ENCODE results near the gene CNP.
"Not testable (repeated sequence)": the region's sequence is repeated elsewhere in the genome, so short reads cannot be mapped to it uniquely, and the experiment has no call there.

The CNP gene

DNA sequence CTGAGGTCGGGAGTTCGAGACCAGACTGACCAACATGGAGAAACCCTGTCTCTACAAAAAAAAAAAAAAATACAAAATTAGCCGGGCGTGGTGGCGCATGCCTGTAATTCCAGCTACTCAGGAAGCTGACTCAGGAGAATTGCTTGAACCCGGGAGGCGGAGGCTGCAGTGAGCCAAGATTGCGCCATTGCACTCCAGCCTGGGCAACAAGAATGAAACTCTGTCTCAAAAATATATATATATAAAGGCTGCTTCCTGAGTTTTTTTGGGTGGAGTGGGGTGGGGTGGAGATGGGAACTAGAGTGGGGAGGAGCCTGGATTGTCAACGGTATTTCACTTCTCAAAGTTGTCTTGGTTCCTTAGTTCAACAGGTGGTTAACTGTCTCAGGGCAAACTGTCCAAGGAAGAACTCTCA, 43.7 kb downstream of the CNP start:
- DNase-seq = peak; percentile 52 to 53

DNA sequence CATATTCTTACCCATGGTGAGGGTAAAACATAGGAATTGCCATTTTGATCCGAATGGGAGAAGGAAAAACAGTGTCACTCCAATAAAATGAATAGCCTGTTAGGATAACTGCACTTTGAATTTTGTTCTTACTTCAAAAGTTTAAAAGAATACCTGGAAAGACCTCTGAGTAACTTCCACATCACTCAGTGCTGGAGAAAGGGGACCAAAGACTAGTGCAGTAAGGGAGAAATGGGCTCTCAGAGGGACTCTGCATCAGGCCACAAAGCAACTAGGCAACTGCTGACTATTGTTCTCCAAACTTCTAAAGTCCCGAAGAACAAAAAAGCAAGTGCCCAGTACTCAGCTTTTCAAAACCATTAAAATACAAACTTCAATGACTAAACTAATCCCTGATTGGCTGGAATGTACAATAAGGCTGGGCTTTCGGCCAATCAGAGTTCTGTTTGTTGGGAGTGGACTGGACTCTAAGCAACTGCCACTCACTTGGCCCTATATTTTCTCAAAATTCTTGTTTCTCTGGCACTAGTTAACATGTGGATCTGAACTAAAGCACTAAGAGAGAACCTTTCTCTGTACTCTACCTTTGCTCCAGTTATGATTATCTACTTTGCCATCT, 44.4 kb downstream of the CNP start:
- DNase-seq = peak in 1 of 2 donors; percentile 74

DNA sequence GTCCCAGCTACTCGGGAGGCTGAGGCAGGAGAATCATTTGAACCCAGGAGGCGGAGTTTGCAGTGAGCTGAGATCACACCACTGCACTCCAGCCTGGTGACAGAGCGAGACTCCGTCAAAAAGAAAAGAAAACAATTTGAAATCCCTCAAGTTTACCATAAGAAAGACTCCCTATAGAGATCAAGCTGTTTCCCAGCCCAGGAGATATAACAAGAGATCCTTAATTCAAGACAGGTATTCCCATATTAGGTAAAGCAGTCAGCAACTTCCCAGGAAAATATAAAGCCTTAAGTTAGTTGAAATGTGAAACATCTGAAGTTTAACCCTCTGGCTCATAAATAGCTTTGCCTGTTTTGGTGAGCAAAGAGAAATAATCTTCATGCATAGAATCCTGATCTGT, 45.8 kb downstream of the CNP start:
- DNase-seq = not testable (repeated sequence)

DNA sequence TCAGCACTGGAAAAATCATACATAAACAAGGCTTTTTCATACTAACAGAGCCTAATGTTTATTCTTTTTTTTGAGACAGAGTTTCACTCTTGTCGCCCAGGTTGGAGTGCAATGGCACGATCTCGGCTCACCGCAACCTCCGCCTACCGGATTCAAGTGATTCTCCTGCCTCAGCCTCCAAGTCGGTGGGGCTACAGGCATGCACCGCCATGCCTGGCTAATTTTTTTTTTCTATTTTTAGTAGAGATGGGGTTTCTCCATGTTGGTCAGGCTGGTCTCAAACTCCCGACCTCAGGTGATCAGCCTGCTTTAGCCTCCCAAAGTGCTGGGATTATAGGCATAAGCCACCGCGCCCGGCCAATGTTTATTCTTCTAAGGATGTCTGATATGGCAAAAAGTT, 47.1 kb downstream of the CNP start:
- not testable (repeated sequence) for DNase-seq

DNA sequence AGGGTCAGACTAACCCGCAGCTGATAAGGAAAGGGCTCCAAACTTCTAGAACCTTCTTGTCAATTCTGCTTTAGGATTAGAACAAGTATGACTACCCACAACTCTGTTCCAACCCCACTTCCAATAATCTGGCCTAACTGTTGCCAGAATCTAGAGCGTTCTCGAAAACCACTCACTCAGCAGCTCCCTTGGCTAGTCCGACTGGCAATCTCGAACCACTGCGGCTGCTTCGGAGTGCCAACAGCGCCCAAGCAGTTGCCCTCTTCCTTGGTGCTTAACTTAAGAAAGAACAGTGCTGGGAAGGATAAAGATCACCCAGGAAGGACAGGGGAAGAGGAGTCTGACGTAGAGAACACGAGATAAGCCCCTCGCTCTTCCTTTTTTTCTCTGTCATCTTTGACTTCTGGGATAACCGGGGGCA, 49.8 kb downstream of the CNP start:
- DNase-seq = peak in 1 of 2 donors; percentile 38

DNA sequence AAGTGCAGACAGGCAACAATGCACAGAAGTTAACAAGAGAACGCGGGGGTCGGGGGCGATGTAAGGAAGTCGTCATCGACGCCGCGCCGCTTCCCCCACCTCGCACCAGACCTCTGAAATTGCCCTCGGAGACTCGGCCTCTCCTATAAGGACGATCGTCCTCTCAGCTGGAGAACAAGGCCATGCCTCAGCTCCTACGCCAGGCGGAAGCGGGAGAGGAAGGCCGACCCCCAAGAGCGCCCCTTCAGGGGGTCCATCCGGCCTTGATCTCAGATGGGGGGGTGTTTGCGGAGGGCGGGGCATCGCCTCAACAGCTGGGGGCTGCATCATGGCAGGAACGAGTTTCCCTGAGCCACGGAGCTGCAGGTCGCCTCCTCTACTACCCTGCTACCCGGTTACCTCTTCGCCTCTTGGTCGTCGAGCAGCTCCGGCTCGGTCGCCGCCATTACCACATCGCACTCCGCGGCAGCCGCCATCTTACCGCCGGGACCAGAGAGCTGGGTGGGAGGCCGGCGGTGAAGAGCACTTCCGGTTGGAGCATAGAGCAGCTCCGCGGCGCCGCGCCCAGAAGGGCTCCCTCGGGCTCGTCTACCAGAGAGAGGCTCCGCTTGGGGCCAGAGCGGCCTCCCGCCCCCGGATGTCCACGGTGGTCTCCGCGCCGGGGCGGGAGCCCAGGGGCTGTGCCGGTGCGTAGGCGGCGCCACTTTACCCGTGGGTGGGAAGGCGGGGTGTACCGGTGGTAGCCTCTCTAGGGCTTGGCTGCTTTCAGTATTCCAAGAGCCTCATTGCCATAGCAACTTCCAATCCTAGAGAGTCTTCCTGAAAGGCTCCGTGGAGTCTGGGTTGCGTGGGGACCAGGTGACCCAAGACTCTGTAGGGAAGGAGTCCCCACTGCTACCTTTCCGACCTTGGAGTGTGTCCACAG, 50.6 kb downstream of the CNP start, which contains the start of gene DNAJC7:
Gene DNAJC7 (minus strand): TSS at position 499 of the 925 bp plus-strand sequence. CDS start 23 bp downstream, at position 476.
- peak; percentile 83 to 88 for DNase-seq

DNA sequence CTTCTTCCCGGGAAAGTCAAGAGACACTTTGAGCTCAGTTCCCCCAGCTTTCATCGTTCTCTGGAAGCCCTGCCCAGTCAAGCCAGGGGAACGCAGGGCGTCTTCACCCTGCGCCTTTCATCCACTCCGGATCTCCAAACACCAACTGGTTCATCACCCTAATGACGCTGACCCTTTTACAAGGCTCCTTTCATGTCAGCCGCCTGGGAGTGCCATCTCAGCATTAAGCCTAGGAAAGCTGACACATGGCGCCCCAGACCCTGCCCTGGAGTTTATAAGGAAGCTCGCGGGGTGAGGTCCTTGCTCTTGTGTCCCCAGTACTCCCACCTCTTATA, 51.2 kb downstream of the CNP start:
- peak in 1 of 2 donors; percentile 32 for DNase-seq

DNA sequence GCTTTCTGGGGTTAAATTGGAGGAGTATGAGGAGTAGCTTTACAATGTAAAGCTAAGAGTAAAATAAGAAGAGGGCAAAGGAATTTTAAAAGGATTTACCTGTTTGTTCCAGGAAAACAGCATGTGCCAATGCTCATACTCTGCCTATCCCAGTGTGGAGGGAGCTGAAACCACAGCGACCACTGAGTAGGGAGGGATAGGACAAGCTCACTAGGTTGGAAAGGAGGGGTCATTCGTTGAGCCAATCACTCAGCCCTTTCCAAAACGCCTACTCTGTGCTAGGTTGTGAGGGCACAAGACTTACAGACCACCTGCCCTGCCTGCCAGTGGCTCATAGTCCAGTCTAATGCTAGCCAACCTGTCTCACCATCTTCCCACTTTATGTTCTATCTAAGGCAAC, 51.7 kb downstream of the CNP start:
- DNase-seq = no peak

DNA sequence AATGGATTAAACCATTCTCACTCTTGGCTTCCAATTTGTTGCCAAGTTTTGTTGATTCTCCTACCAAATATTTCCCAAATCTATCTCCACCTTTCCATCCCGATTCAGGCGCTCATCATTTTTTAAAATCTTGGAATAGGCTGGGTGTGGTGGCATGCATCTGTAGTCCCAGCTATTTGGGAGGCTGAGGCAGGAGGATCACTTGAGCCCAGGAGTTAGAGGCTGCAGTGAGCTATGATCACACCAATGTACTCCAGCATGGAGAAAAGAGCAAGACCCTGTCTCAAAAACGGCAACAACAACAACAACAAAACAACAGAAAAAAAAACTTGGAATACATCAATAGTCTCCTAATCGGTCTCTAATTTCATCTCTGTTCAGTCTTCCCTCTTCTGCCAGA, 52.4 kb downstream of the CNP start:
- DNase-seq = no peak

DNA sequence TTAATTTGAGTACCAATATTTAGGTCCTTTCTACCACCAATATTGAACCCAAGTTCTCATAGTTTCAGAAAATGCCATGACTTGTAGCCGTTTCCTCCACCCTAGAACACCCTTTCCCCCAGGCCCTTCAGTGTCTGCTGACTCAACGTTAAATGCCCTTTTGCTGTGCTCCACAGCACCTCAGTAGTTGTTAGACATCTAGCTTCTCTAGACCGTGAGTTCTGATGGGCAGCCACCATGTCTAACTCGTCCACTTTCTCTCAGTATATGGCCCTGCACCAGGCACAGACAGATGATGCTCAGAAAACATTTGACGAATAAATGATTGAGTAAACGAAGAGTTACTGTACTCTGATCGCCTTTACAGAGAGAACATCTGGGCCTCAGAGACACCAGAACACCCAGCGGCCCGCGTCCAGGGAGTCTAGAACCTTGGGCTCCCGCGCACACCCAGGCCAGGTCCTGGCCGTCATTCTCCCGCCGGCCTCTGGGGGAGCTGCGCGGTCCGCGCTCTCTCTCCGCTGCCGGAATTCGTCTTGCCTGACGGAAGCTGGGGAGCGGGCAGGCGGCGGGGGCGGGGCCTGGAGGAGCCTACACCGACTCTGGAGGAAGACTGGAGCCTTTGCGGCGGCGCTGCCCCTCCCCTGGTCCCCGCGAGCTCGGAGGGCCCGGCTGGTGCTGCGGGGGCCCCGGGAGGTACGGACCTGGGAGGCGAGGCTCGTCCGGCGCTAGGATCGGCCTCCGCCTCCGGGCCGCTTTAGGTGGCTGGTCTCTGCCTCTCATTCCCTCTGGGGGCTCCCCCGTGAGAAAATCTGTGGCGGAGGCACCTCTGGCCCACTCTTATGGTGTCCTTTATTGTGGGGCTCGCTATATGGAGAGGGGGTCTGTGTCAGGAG, 53.2 kb downstream of the CNP start, which contains the start of gene NKIRAS2:
Gene NKIRAS2 (plus strand): TSS at position 582 of the 896 bp plus-strand sequence. CDS start 1,488 bp downstream, outside the sequence.
- peak; percentile 89 to 96 for DNase-seq

DNA sequence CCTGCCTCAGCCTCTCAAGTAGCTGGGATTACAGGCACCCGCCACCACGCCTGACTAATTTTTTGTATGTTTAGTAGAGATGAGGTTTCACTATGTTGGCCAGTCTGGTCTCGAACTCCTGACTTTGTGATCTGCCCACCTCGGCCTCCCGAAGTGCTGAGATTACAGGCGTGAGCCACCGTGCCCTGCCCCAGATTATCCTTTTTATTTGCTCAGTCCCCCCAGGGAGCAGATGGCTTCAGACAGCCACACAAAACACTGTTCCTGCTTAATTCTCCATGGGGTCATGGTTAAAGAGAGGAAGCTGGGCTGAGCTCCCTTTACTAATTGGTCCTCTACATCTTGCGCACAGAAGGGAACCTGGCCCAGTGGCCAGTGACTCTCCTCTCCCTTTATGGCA, 54.2 kb downstream of the CNP start:
- DNase-seq = not testable (repeated sequence)

DNA sequence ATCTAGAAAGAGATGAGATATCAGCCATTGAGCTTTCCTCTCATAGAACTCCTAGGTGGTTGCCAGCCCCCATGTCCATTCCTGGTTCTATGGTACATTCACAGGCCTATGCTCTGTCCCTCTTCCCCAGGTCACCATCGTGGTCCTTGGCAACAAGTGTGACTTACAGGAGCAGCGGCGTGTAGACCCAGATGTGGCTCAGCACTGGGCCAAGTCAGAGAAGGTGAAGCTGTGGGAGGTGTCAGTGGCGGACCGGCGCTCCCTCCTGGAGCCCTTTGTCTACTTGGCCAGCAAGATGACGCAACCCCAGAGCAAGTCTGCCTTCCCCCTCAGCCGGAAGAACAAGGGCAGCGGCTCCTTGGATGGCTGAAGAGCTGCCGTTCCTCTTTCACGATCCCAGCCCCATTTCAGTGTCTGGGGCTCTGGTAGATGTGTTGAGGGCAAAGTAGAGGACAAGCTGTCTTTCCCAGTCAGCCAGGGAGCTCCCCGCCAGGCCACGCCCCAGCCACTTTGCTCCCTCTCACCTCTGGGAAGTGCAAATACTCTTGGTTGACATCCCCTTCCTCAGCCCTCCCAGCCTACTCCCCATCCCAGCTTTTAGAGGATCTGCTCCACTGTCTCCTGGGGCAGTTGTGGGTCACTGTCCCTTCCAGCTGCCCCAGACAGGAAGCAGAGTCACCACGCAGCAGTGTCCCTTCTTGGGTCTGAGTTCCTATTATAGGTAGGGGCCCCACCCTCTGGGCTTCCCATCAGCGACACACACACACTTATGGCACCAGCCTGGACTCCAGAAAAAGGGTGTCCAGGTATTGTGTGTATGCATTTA, 57.1 kb downstream of the CNP start:
- peak; percentile 72 to 80 for DNase-seq

DNA sequence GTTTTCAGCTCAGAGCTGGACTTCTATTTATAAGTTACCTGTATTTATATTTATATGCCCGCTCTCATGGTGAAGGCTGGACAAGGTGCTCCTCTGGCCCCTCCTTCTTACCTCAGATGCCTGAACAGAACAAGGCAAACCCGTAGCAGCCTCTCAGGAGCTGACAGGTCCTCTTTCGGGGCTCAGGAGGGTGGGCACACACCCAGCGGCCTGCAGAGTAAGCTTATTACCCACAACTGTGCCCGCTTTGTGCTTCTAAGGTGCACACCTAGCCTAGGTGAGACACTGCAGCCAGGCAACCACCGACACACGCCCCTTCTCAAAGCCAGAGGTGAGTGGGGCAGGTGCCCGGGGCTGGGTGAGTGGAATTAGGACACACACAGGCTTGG, 58.6 kb downstream of the CNP start:
- DNase-seq = no peak

DNA sequence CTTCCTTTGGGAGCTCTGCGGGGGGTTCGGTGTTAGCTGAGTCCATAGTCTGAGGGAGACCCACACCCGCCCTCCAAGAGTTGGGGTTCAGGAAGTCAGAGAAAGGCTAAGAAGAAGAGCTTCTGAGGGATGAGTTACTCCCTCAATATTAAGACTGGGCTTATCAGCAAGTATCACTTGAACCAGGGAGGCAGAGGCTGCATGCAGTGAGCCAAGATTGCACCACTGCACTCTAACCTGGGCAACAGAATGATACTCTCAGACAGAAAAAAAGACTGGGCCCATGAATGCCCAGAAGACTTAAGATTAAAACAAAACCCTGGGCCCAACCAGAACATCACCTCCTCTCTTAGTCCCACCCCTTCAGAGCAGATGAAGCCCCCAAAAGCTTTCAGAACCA, 59.3 kb downstream of the CNP start:
- no peak for DNase-seq

DNA sequence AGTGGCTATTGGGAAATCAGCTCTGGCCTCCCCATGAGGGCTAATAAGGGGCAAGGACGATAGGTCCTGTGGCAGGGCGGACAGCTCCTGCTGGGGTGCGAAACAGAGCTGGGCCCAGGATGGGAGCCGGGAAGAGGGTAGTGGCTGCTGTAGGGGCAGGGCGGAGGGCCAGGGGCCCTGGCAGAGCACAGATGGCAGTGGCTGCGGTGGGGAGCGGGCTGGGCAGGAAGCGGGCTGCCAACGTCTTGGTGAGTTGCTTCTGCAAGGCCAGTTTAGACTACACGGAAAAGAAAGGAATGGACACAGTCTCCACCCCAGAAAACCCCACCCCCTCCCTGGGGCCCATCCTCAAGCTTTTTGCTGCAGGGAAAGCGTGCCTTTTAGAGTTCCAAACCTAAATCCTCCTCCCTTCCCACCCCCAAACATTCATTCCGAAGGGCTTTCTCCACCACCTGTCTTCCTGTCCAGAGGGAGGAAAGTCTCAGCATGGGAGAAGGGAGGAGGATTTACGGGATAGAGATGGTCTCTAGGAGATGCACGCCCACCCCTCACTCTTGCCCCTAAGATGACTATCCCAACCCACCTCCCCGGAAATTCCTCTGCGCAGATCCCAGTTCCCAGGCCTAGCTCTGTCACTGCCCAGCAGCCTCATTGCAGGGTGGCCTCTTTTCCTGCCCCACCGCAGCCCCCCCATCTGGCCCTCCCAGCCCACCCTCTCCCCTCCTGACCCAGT, 60.4 kb downstream of the CNP start:
- DNase-seq = no peak

Data from inflammatory macrophage treated with lipopolysaccharide for 1 hour (primary cell).